CD14-positive monocyte (primary cell): ENCODE measurements around the gene GOSR1. TPM values are rescaled to one million over a fixed set of nuclear protein-coding genes. Genes with fewer than 3 reads are reported as not detected.

ENCODE experiments used
- DNase-seq, 3 donors: peaks; one replicate each; pipeline ENCODE4 v3.0.0-alpha.2; 2011 to 2022
- H2AFZ ChIP-seq: 2 replicates; pipeline ENCODE4 v1.6.0; 2012; ENCODE audit warnings: mild to moderate bottlenecking, low read depth, low read length, inconsistent platforms; ENCODE audit not compliant: insufficient read depth, poor library complexity, severe bottlenecking
- H3K27ac ChIP-seq, 2 donors: 1 replicate in 1 of 2; 2 replicates in 1 of 2; pipeline ENCODE4 v1.5.1; 2012 to 2013; ENCODE audit warnings: low read length in 2 of 2, control low read depth in 1 of 2, inconsistent platforms in 1 of 2, low read depth in 1 of 2, mild to moderate bottlenecking in 1 of 2
- H3K27me3 ChIP-seq, 2 donors: one replicate each; pipeline versions ENCODE4 v1.6.0 to v1.6.1; 2011 to 2013; ENCODE audit warnings: low read length in 2 of 2; ENCODE audit not compliant: control insufficient read depth in 2 of 2, insufficient read depth in 2 of 2
- H3K36me3 ChIP-seq, 2 donors: replicated peaks in 1 of 2; 1 replicate in 1 of 2; 2 replicates in 1 of 2; pipeline versions ENCODE4 v1.5.1 to v1.6.1; 2012 to 2013; ENCODE audit warnings: low read length in 2 of 2, control low read depth in 1 of 2, inconsistent platforms in 1 of 2, mild to moderate bottlenecking in 1 of 2; ENCODE audit not compliant: insufficient read depth in 2 of 2, control insufficient read depth in 1 of 2
- H3K4me1 ChIP-seq, 2 donors: 1 replicate in 1 of 2; 2 replicates in 1 of 2; pipeline versions ENCODE4 v1.5.1 to v1.6.1; 2012 to 2013; ENCODE audit warnings: low read length in 2 of 2, control low read depth in 1 of 2, inconsistent platforms in 1 of 2, mild to moderate bottlenecking in 1 of 2, moderate library complexity in 1 of 2; ENCODE audit not compliant: insufficient read depth in 2 of 2, control insufficient read depth in 1 of 2
- H3K4me2 ChIP-seq: replicated peaks from 2 replicates; pipeline ENCODE3; 2012; ENCODE audit warnings: low read length, moderate library complexity, mild to moderate bottlenecking; ENCODE audit not compliant: poor library complexity, severe bottlenecking; ENCODE audit errors: extremely low read depth
- H3K4me3 ChIP-seq, 3 experiments: fragments of 200-600 bp in 1 of 3; sonication (generic) in 1 of 3; replicated peaks in 1 of 3; 1 replicate in 2 of 3; 2 replicates in 1 of 3; pipeline ENCODE4 v1.5.1; 2011 to 2013; ENCODE audit warnings: low read length in 3 of 3, mild to moderate bottlenecking in 3 of 3, control low read depth in 2 of 3, low read depth in 2 of 3, inconsistent platforms in 1 of 3, moderate library complexity in 1 of 3
- H3K79me2 ChIP-seq: 2 replicates; pipeline ENCODE4 v1.6.0; 2012; ENCODE audit warnings: mild to moderate bottlenecking, control low read depth, inconsistent platforms, low read length, moderate library complexity; ENCODE audit not compliant: insufficient read depth
- H3K9ac ChIP-seq: 2 replicates; pipeline ENCODE4 v1.6.0; 2017; ENCODE audit warnings: low read length, mild to moderate bottlenecking; ENCODE audit not compliant: insufficient read depth, poor library complexity, severe bottlenecking
- H3K9me3 ChIP-seq, 2 donors: replicated peaks in 1 of 2; 1 replicate in 1 of 2; 2 replicates in 1 of 2; pipeline versions ENCODE4 v1.5.1 to v1.6.1; 2012 to 2013; ENCODE audit warnings: low read length in 2 of 2, control low read depth in 1 of 2; ENCODE audit not compliant: control insufficient read depth in 1 of 2, insufficient read depth in 1 of 2
- H4K20me1 ChIP-seq: 2 replicates; pipeline ENCODE4 v1.6.0; 2012; ENCODE audit warnings: mild to moderate bottlenecking, low read length, control low read depth, moderate library complexity; ENCODE audit not compliant: insufficient read depth
- H3K27ac Mint-ChIP-seq, 7 donors: one replicate each; pipeline ENCODE4 v1.8.0; 2020; ENCODE audit warnings: mild to moderate bottlenecking in 7 of 7, mixed read lengths in 7 of 7, moderate library complexity in 6 of 7, inconsistent platforms in 2 of 7
- H3K27me3 Mint-ChIP-seq, 3 donors: one replicate each; pipeline ENCODE4 v1.8.0; 2021 to 2022; ENCODE audit warnings: low read depth in 3 of 3, mild to moderate bottlenecking in 3 of 3, mixed read lengths in 3 of 3, moderate library complexity in 3 of 3, inconsistent platforms in 1 of 3
- H3K36me3 Mint-ChIP-seq, 2 donors: one replicate each; pipeline ENCODE4 v1.8.0; 2020; ENCODE audit warnings: mixed read lengths in 2 of 2, inconsistent platforms in 1 of 2, mild to moderate bottlenecking in 1 of 2
- H3K4me1 Mint-ChIP-seq: one replicate; pipeline ENCODE4 v1.8.0; 2020; ENCODE audit warnings: mild to moderate bottlenecking, mixed read lengths
- H3K4me3 Mint-ChIP-seq, 2 donors: one replicate each; pipeline ENCODE4 v1.8.0; 2020; ENCODE audit warnings: mild to moderate bottlenecking in 2 of 2, mixed read lengths in 2 of 2, moderate library complexity in 1 of 2
- H3K9me3 Mint-ChIP-seq, 7 donors: one replicate each; pipeline ENCODE4 v1.8.0; 2020 to 2022; ENCODE audit warnings: mixed read lengths in 7 of 7, mild to moderate bottlenecking in 6 of 7, moderate library complexity in 6 of 7, inconsistent platforms in 2 of 7
- CTCF ChIP-seq: fragments of 200-600 bp; IDR thresholded peaks from one replicate; pipeline ENCODE4 v1.8.0; 2022; ENCODE audit warnings: antibody characterized with exemption, mild to moderate bottlenecking
- WGBS: methylation state at CpG from one replicate; pipeline ENCODE4 v1.1.5; 2013; ENCODE audit warnings: missing lambda C conversion rate; ENCODE audit not compliant: insufficient coverage; 5-methylcytosine and 5-hydroxymethylcytosine counted together
- intact Hi-C, 2 donors: fragments of 100-400 bp; cut with micrococcal nuclease; formaldehyde crosslinking; loops; one replicate each; pipeline versions ENCODE4 v1.15.0 to v1.15.1; 2023
- polyA plus RNA-seq, 3 donors: library from polyadenylated mRNA; depleted of rRNA in 1 of 3; unstranded in 2 of 3; stranded (reverse) in 1 of 3; fragments of 300-500 nt in 2 of 3; fragments of >200 nt in 1 of 3; fragmentation: Illumina TruSeq in 2 of 3; gene quantifications; 1 replicate in 2 of 3; 2 replicates in 1 of 3; pipeline ENCODE4 v1.2.3, GENCODE V29; 2012 to 2021

GOSR1 gene
- polyA plus RNA-seq, 3 donors = 12.6 to 35.7 (median 20.9) TPM

GRCh38 chr17:30517786-30518185 is 40.6 kb downstream of the GOSR1 start:
- no peak overlapping the region for H3K9ac ChIP-seq
- no peaks in the 10 kb centered on the region for H3K79me2 ChIP-seq
- no peaks in the 10 kb centered on the region for H3K4me1 ChIP-seq
- no peak for TF ChIP-seq CTCF
- no peak overlapping the region for H3K4me2 ChIP-seq
- DNase-seq = no peak
- intact Hi-C loops = no loop called here
- peaks cover 0 to 4% (median 2%) of the 10 kb centered on the region in 7 donors for H3K9me3 Mint-ChIP-seq
- H3K27me3 ChIP-seq = no peaks in the 10 kb centered on the region
- peaks cover 0 to 1% (median 0%) of the 10 kb centered on the region in 3 donors for H3K27me3 Mint-ChIP-seq
- peaks cover 73 to 97% of the 10 kb centered on the region in 2 donors for H3K36me3 ChIP-seq
- H3K4me3 ChIP-seq = no peak overlapping the region
- H3K27ac Mint-ChIP-seq = peak overlapping the region in 2 of 7 donors; percentile 11 to 58
- no peak overlapping the region for H3K27ac ChIP-seq
- no peaks in the 10 kb centered on the region for H3K9me3 ChIP-seq
- peaks cover 12% of the 10 kb centered on the region for H4K20me1 ChIP-seq
- 100% methylated on average over 1 of the region's 1 CpG for WGBS
- no peak overlapping the region for H2AFZ ChIP-seq
- no peak overlapping the region for H3K4me3 Mint-ChIP-seq
- peaks cover 3% of the 10 kb centered on the region for H3K4me1 Mint-ChIP-seq
- peaks cover 74 to 87% of the 10 kb centered on the region in 2 donors for H3K36me3 Mint-ChIP-seq

- no peak overlapping the region for H3K27ac Mint-ChIP-seq
- no peak overlapping the region for H3K4me2 ChIP-seq
These were observed 42.0 kb downstream of the GOSR1 start for GRCh38 chr17:30519166-30519565.

More at GRCh38 chr17:30519166-30519565, 42.0 kb downstream of the GOSR1 start:
- Histone ChIP-seq H3K27me3 (no peaks in the 10 kb centered on the region), H4K20me1 (peaks cover 6% of the 10 kb centered on the region), H3K36me3 (peaks cover 63 to 89% of the 10 kb centered on the region in 2 donors), H3K79me2 (no peaks in the 10 kb centered on the region), H3K4me1 (no peaks in the 10 kb centered on the region), H3K9ac (no peak overlapping the region), H2AFZ (no peak overlapping the region), H3K9me3 (no peaks in the 10 kb centered on the region), H3K27ac (no peak overlapping the region), H3K4me3 (no peak overlapping the region)
- TF ChIP-seq CTCF = no peak
- Mint-ChIP-seq H3K36me3 (peaks cover 77 to 89% of the 10 kb centered on the region in 2 donors), H3K4me3 (no peak overlapping the region), H3K27me3 (peaks cover 0 to 1% (median 0%) of the 10 kb centered on the region in 3 donors), H3K9me3 (peaks cover 0 to 6% (median 3%) of the 10 kb centered on the region in 7 donors), H3K4me1 (peaks cover 3% of the 10 kb centered on the region)
- DNase-seq = no peak
- intact Hi-C loops = no loop called here
- 100% methylated on average over 2 of the region's 5 CpGs for WGBS
